Common myeloid progenitor, CD34-positive (primary cell): ENCODE results near the gene SLMAP.

Experiments used
- CTCF ChIA-PET: fragments of 350-600 bp; sonication (Branson Sonifier 250); formaldehyde crosslinking; loops from one replicate; lab custom pipeline; 2021; ENCODE audit warnings: antibody characterized with exemption; lab: Charles Lee
- POLR2A ChIA-PET: fragments of 350-600 bp; sonication (Branson Sonifier 250); formaldehyde crosslinking; loops from one replicate; lab custom pipeline; 2021; ENCODE audit warnings: antibody characterized with exemption; lab: Charles Lee
- DNase-seq, 3 donors: peaks; one replicate each; pipeline versions ENCODE4 v3.0.0 to v3.0.0-alpha.2; 2013
- H3K27ac ChIP-seq, 2 experiments: 1 replicate in 1 of 2; 2 replicates in 1 of 2; pipeline ENCODE4 v1.7.0; 2013; ENCODE audit warnings: inconsistent platforms in 2 of 2, low read length in 2 of 2, mild to moderate bottlenecking in 2 of 2, low read depth in 1 of 2, moderate library complexity in 1 of 2; ENCODE audit not compliant: severe bottlenecking in 2 of 2, insufficient read depth in 1 of 2, poor library complexity in 1 of 2
- H3K27me3 ChIP-seq, 5 experiments: replicated peaks in 2 of 5; 1 replicate in 3 of 5; 2 replicates in 2 of 5; pipeline versions ENCODE4 v1.6.1 to v1.7.0; 2013; ENCODE audit warnings: low read length in 4 of 5, mild to moderate bottlenecking in 2 of 5, moderate library complexity in 2 of 5, inconsistent platforms in 1 of 5; ENCODE audit not compliant: insufficient read depth in 5 of 5, control insufficient read depth in 4 of 5
- H3K36me3 ChIP-seq, 4 experiments: 1 replicate in 2 of 4; 2 replicates in 2 of 4; pipeline versions ENCODE4 v1.6.1 to v1.7.0; 2013; ENCODE audit warnings: low read length in 3 of 4, control low read depth in 1 of 4, mild to moderate bottlenecking in 1 of 4; ENCODE audit not compliant: control insufficient read depth in 4 of 4, insufficient read depth in 4 of 4
- H3K4me1 ChIP-seq, 4 experiments: 1 replicate in 3 of 4; 2 replicates in 1 of 4; pipeline versions ENCODE4 v1.6.1 to v1.7.1; 2013; ENCODE audit warnings: low read length in 3 of 4, mild to moderate bottlenecking in 3 of 4, control low read depth in 1 of 4, inconsistent platforms in 1 of 4, moderate library complexity in 1 of 4; ENCODE audit not compliant: control insufficient read depth in 4 of 4, insufficient read depth in 4 of 4; ENCODE audit errors: control extremely low read depth in 1 of 4
- H3K4me3 ChIP-seq, 7 experiments: 1 replicate in 4 of 7; 2 replicates in 3 of 7; pipeline versions ENCODE4 v1.5.1 to v1.7.0; 2013; ENCODE audit warnings: mild to moderate bottlenecking in 7 of 7, low read length in 6 of 7, moderate library complexity in 6 of 7, inconsistent platforms in 2 of 7, low read depth in 2 of 7, control low read depth in 1 of 7; ENCODE audit not compliant: insufficient read depth in 4 of 7, control insufficient read depth in 1 of 7; ENCODE audit errors: extremely low read depth in 1 of 7
- H3K9me3 ChIP-seq, 5 experiments: 1 replicate in 4 of 5; 2 replicates in 1 of 5; pipeline versions ENCODE4 v1.6.1 to v1.7.1; 2013; ENCODE audit warnings: low read length in 4 of 5, mild to moderate bottlenecking in 2 of 5, inconsistent platforms in 1 of 5, low read depth in 1 of 5, moderate library complexity in 1 of 5; ENCODE audit not compliant: control insufficient read depth in 4 of 5, insufficient read depth in 2 of 5; ENCODE audit errors: control extremely low read depth in 1 of 5
- WGBS: methylation state at CpG from one replicate; pipeline ENCODE4 v1.1.5; 2013; ENCODE audit not compliant: insufficient coverage; 5-methylcytosine and 5-hydroxymethylcytosine counted together

The SLMAP gene

GRCh38 chr3:57749542-57749941 lies 6.6 kb upstream of the SLMAP start:
- ChIA-PET CTCF (no interaction called here), POLR2A (no interaction called here)
- no peak overlapping the region for H3K27ac ChIP-seq
- H3K9me3 ChIP-seq = no peaks in the 10 kb centered on the region
- WGBS = 97% methylated on average over 9 of the region's 9 CpGs
- H3K27me3 ChIP-seq = no peaks in the 10 kb centered on the region
- H3K4me1 ChIP-seq = no peaks in the 10 kb centered on the region
- no peaks in the 10 kb centered on the region for H3K36me3 ChIP-seq
- DNase-seq = no peak
- no peak overlapping the region for H3K4me3 ChIP-seq

GRCh38 chr3:57752307-57752706 lies 3.8 kb upstream of the SLMAP start:
- Histone ChIP-seq H3K27ac (no peak overlapping the region), H3K36me3 (no peaks in the 10 kb centered on the region), H3K4me3 (no peak overlapping the region), H3K9me3 (no peaks in the 10 kb centered on the region), H3K4me1 (peaks cover 5 to 9% (median 6%) of the 10 kb centered on the region in 4 experiments), H3K27me3 (no peaks in the 10 kb centered on the region)
- DNase-seq = no peak
- ChIA-PET CTCF (interaction anchor here (0.9 to 1.6 kb wide), 2 partner anchors 9 to 11 kb away, joined by 3 to 4 read pairs; no protein-coding TSS in a partner anchor), POLR2A (no interaction called here)

GRCh38 chr3:57753016-57753415 lies 3.1 kb upstream of the SLMAP start:
- H3K9me3 ChIP-seq = no peaks in the 10 kb centered on the region
- H3K4me3 ChIP-seq = no peak overlapping the region
- ChIA-PET POLR2A (no interaction called here), CTCF (interaction anchor here (1.3 to 1.6 kb wide), 2 partner anchors 11 to 78 kb away, joined by 3 to 4 read pairs; no protein-coding TSS in a partner anchor)
- no peak overlapping the region for H3K27ac ChIP-seq
- H3K4me1 ChIP-seq = peaks cover 10 to 16% (median 13%) of the 10 kb centered on the region in 4 experiments
- peaks cover 0 to 6% (median 2%) of the 10 kb centered on the region in 4 experiments for H3K36me3 ChIP-seq
- no peaks in the 10 kb centered on the region for H3K27me3 ChIP-seq
- no peak for DNase-seq

- H3K27me3 ChIP-seq = no peaks in the 10 kb centered on the region
- WGBS = 0% methylated on average over 1 of the region's 1 CpG
- CTCF ChIA-PET = interaction anchor here (0.8 to 1.4 kb wide), 3 partner anchors 16 to 97 kb away, joined by 3 to 9 read pairs (median 4); no protein-coding TSS in a partner anchor
- no peaks in the 10 kb centered on the region for H3K9me3 ChIP-seq
- peak overlapping the region in 6 of 7 experiments; percentile 89 to 100 (median 92) for H3K4me3 ChIP-seq
- POLR2A ChIA-PET = interaction anchor here (0.5 to 1.6 kb wide), 4 partner anchors 63 to 181 kb away, joined by 3 to 5 read pairs (median 4); partner anchors contain the start of gene DENND6A
- H3K4me1 ChIP-seq = peaks cover 11 to 33% (median 22%) of the 10 kb centered on the region in 4 experiments
- peaks cover 0 to 13% (median 6%) of the 10 kb centered on the region in 4 experiments for H3K36me3 ChIP-seq
- peak overlapping the region; percentile 97 to 99 for H3K27ac ChIP-seq
- peak; percentile 82 to 92 (median 90) for DNase-seq
Observed at GRCh38 chr3:57755368-57755675, 787 bp upstream of the SLMAP start.

GRCh38 chr3:57756528-57757401 lies 656 bp downstream of the SLMAP start:
- Histone ChIP-seq H3K4me1 (peaks cover 11 to 33% (median 22%) of the 10 kb centered on the region in 4 experiments), H3K36me3 (peaks cover 0 to 15% (median 6%) of the 10 kb centered on the region in 4 experiments), H3K27me3 (no peaks in the 10 kb centered on the region), H3K9me3 (no peaks in the 10 kb centered on the region), H3K4me3 (peak overlapping the region; percentile 89 to 100 (median 93)), H3K27ac (peak overlapping the region; percentile 97 to 99)
- POLR2A ChIA-PET = interaction anchor here (1.1 to 1.6 kb wide), 4 partner anchors 8 to 159 kb away, joined by 3 to 5 read pairs (median 4); partner anchors contain the start of gene DENND6A
- under 1% methylated on average over 76 of the region's 84 CpGs for WGBS
- CTCF ChIA-PET = interaction anchor here (0.7 to 1.9 kb wide), 5 partner anchors 14 to 87 kb away, joined by 3 to 9 read pairs (median 4); no protein-coding TSS in a partner anchor
- peak; percentile 30 to 69 (median 61) for DNase-seq

GRCh38 chr3:57757642-57758297 lies 1.7 kb downstream of the SLMAP start:
- ChIA-PET CTCF (interaction anchor here (0.8 to 1.9 kb wide), 2 partner anchors 68 to 587 kb away, joined by 4 to 5 read pairs; no protein-coding TSS in a partner anchor), POLR2A (no interaction called here)
- Histone ChIP-seq H3K4me3 (peak overlapping the region; percentile 89 to 100 (median 93)), H3K36me3 (peaks cover 0 to 16% (median 7%) of the 10 kb centered on the region in 4 experiments), H3K9me3 (no peaks in the 10 kb centered on the region), H3K4me1 (peaks cover 11 to 33% (median 22%) of the 10 kb centered on the region in 4 experiments), H3K27ac (no peak overlapping the region), H3K27me3 (no peaks in the 10 kb centered on the region)
- DNase-seq = no peak
- 78% methylated on average over 24 of the region's 26 CpGs for WGBS
